Sigmoid colon (tissue), 7 donors: ENCODE measurements around the gene ACAA1. TPM values are rescaled to one million over a fixed set of nuclear protein-coding genes. Genes with fewer than 3 reads are reported as not detected.

Source experiments
- DNase-seq: peaks from one replicate; pipeline ENCODE4 v3.0.0-alpha.2; 2019
- H3K27ac ChIP-seq, 4 donors: fragments of 200-600 bp; sonication (generic); one replicate each; pipeline ENCODE4 v1.5.1; 2016 to 2019; ENCODE audit warnings: mild to moderate bottlenecking in 1 of 4
- H3K27me3 ChIP-seq, 3 donors: fragments of 200-600 bp; sonication (generic); one replicate each; pipeline ENCODE4 v1.5.1; 2019; ENCODE audit warnings: mild to moderate bottlenecking in 1 of 3
- H3K36me3 ChIP-seq, 4 donors: fragments of 200-600 bp; sonication (generic); one replicate each; pipeline ENCODE4 v1.5.1; 2016 to 2019
- H3K4me1 ChIP-seq, 4 donors: fragments of 200-600 bp; sonication (generic); one replicate each; pipeline ENCODE4 v1.5.1; 2017 to 2019
- H3K4me3 ChIP-seq, 4 donors: fragments of 200-600 bp; sonication (generic); one replicate each; pipeline ENCODE4 v1.5.1; 2017 to 2019; ENCODE audit warnings: mild to moderate bottlenecking in 2 of 4, moderate library complexity in 1 of 4
- H3K9me3 ChIP-seq, 4 donors: fragments of 200-600 bp in 3 of 4; sonication (generic) in 3 of 4; one replicate each; pipeline versions ENCODE4 v1.5.1 to v1.6.1; 2013 to 2019
- CTCF ChIP-seq, 4 experiments: fragments of 450-650 bp in 3 of 4; fragments of 200-600 bp in 1 of 4; IDR thresholded peaks; one replicate each; pipeline ENCODE4 v1.5.1; 2016 to 2019; ENCODE audit warnings: antibody characterized with exemption in 4 of 4, mild to moderate bottlenecking in 3 of 4, moderate library complexity in 2 of 4
- EP300 ChIP-seq, 4 donors: sonication (generic); formaldehyde crosslinking; IDR thresholded peaks; one replicate each; pipeline ENCODE4 v1.6.1; 2017; ENCODE audit warnings: antibody characterized with exemption in 4 of 4
- POLR2A ChIP-seq, 2 donors: fragments of 450-650 bp; IDR thresholded peaks; one replicate each; pipeline ENCODE4 v1.6.1; 2016; ENCODE audit warnings: antibody characterized with exemption in 2 of 2, mild to moderate bottlenecking in 2 of 2, moderate library complexity in 2 of 2
- POLR2AphosphoS5 ChIP-seq, 4 donors: sonication (generic); formaldehyde crosslinking; IDR thresholded peaks; one replicate each; pipeline ENCODE4 v1.6.1; 2017; ENCODE audit warnings: antibody characterized with exemption in 4 of 4
- WGBS, 2 donors: extraction: QIAGEN DNeasy Blood & Tissue Kit; methylation state at CpG; one replicate each; pipeline ENCODE4 v1.1.7; 2013; 5-methylcytosine and 5-hydroxymethylcytosine counted together
- intact Hi-C: fragments of 100-400 bp; cut with DNase I; formaldehyde crosslinking; loops from one replicate; pipeline ENCODE4 v1.15.1; 2023
- polyA plus RNA-seq, 3 donors: library from polyadenylated mRNA; stranded (reverse); fragments of 200-250 nt; gene quantifications; one replicate each; pipeline ENCODE4 v1.2.3, GENCODE V29; 2013
- total RNA-seq, 4 donors: library from RNA; depleted of rRNA; stranded (reverse); fragments of >200 nt; gene quantifications; one replicate each; pipeline ENCODE4 v1.1.0, GENCODE V29; 2016
- donor health status: healthy with polysubstance abuse.
- donor health status: Bipolar disorder and iron deficiency.
- donor health status: healthy.

The ACAA1 gene
- total and polyA plus RNA-seq, 7 donors = 42.6 to 258 (median 53.2) TPM

- Histone ChIP-seq H3K9me3 (no peaks in the 10 kb centered on the region), H3K27me3 (no peaks in the 10 kb centered on the region), H3K36me3 (peaks cover 0 to 6% (median 0%) of the 10 kb centered on the region in 4 donors), H3K4me1 (no peaks in the 10 kb centered on the region), H3K4me3 (no peak overlapping the region), H3K27ac (no peak overlapping the region)
- DNase-seq = peak; percentile 54
- intact Hi-C loops = loop anchor here (10.0 kb wide), 1 partner anchor 360 kb away; no protein-coding TSS in a partner anchor
- no peak for TF ChIP-seq CTCF (IDR thresholded peaks at IDR 0.05)
- TF ChIP-seq POLR2AphosphoS5 (IDR thresholded peaks at IDR 0.05) = no peak
- no peak for TF ChIP-seq POLR2A (IDR thresholded peaks at IDR 0.05)
- no peak for TF ChIP-seq EP300 (IDR thresholded peaks at IDR 0.05)
- 72 to 89% methylated on average over 13 of the region's 13 CpGs for WGBS, 2 donors
These were observed 21.9 kb downstream of the ACAA1 start for GRCh38 chr3:38114875-38115644.

- TF ChIP-seq POLR2AphosphoS5 (IDR thresholded peaks at IDR 0.05) (no peak), CTCF (IDR thresholded peaks at IDR 0.05) (no peak), EP300 (IDR thresholded peaks at IDR 0.05) (no peak), POLR2A (IDR thresholded peaks at IDR 0.05) (no peak)
- DNase-seq = peak; percentile 55
- 85 to 91% methylated on average over 13 of the region's 13 CpGs for WGBS, 2 donors
These were observed 22.7 kb downstream of the ACAA1 start for GRCh38 chr3:38114052-38114874.

GRCh38 chr3:38112378-38112761 is 24.6 kb downstream of the ACAA1 start:
- Histone ChIP-seq H3K9me3 (no peaks in the 10 kb centered on the region), H3K4me1 (no peaks in the 10 kb centered on the region), H3K36me3 (no peaks in the 10 kb centered on the region), H3K27ac (no peak overlapping the region), H3K4me3 (no peak overlapping the region), H3K27me3 (no peaks in the 10 kb centered on the region)
- WGBS, 2 donors = 90% methylated on average over 7 of the region's 7 CpGs
- TF ChIP-seq EP300 (IDR thresholded peaks at IDR 0.05) = no peak
- peak; percentile 48 for DNase-seq
- intact Hi-C loops = loop anchor here (10.0 kb wide), 1 partner anchor 362 kb away; no protein-coding TSS in a partner anchor

More at GRCh38 chr3:38114052-38114874, 22.7 kb downstream of the ACAA1 start:
- no peak overlapping the region for H3K4me3 ChIP-seq
- H3K4me1 ChIP-seq = no peaks in the 10 kb centered on the region
- H3K9me3 ChIP-seq = no peaks in the 10 kb centered on the region
- intact Hi-C loops = loop anchor here (10.0 kb wide), 1 partner anchor 361 kb away; no protein-coding TSS in a partner anchor
- H3K36me3 ChIP-seq = no peaks in the 10 kb centered on the region
- no peak overlapping the region for H3K27ac ChIP-seq
- H3K27me3 ChIP-seq = no peaks in the 10 kb centered on the region

- no peaks in the 10 kb centered on the region for H3K36me3 ChIP-seq
- TF ChIP-seq CTCF (IDR thresholded peaks at IDR 0.05) (no peak), POLR2AphosphoS5 (IDR thresholded peaks at IDR 0.05) (no peak)
- intact Hi-C loops = loop anchor here (10.0 kb wide), 1 partner anchor 363 kb away; no protein-coding TSS in a partner anchor
- no peaks in the 10 kb centered on the region for H3K9me3 ChIP-seq
- H3K4me1 ChIP-seq = no peaks in the 10 kb centered on the region
- no peak overlapping the region for H3K27ac ChIP-seq
- no peak overlapping the region for H3K4me3 ChIP-seq
- WGBS, 2 donors = 86 to 88% methylated on average over 16 of the region's 16 CpGs
- no peaks in the 10 kb centered on the region for H3K27me3 ChIP-seq
- peak; percentile 55 for DNase-seq
These were observed 25.1 kb downstream of the ACAA1 start for GRCh38 chr3:38111696-38112377.
